Measurements from ENCODE around the gene PLCB1. TPM values are rescaled to one million over a fixed set of nuclear protein-coding genes. Genes with fewer than 3 reads are reported as not detected.
A peak's percentile ranks its signal among the peaks of the same experiment; 100 is the strongest.

Gene PLCB1
- total and polyA plus RNA-seq, 10 of the 15 experiments (the other 5 are each of a cell fraction or from before 2014, with no cell fraction given) = 0.05 to 5.3 (median 0.17) TPM; not detected in 1

GRCh38 chr20:8664778-8665177, 532.7 kb downstream of the PLCB1 start:
- H3K27ac ChIP-seq (ENCODE audit: control insufficient read depth, insufficient read depth) = no peak overlapping the region
- SMC1A ChIA-PET (ENCODE audit: uncharacterized antibody, unreplicated experiment) = interaction anchor here (0.8 kb wide), 1 partner anchor 129 kb away, joined by 3 read pairs; no protein-coding TSS in a partner anchor
- in situ Hi-C loops (cut with MboI) (no loop called here), intact Hi-C loops (cut with micrococcal nuclease; ENCODE audit: unreplicated experiment) (no loop called here)
- RAD21 ChIA-PET (ENCODE audit: unreplicated experiment) = no interaction called here
- H4K20me1 ChIP-seq (ENCODE audit: control insufficient read depth, insufficient read depth) = no peaks in the 10 kb centered on the region
- POLR2A ChIA-PET = no interaction called here
- DNase-seq (ENCODE audit: low read depth, low spot score) = no peak
- H2AFZ ChIP-seq (ENCODE audit: control insufficient read depth, low read depth, low read length) = no peak overlapping the region
- H3K36me3 ChIP-seq (ENCODE audit: control insufficient read depth in 2 of 2, insufficient read depth in 2 of 2, low read length in 1 of 2) = no peaks in the 10 kb centered on the region
- CTCF ChIA-PET = interaction anchor here (1.0 to 1.2 kb wide), 3 partner anchors 129 to 621 kb away, joined by 3 to 4 read pairs (median 3); no protein-coding TSS in a partner anchor
- peak; percentile 39; the same call in 2 of the 3 replicates for ATAC-seq
- H3K27me3 ChIP-seq (replicated peaks in 1 of 2; ENCODE audit: control insufficient read depth in 2 of 2, insufficient read depth in 2 of 2, low read length in 1 of 2) = no peaks in the 10 kb centered on the region
- TF ChIP-seq TCF3 (IDR thresholded peaks at IDR 0.05; ENCODE audit: borderline replicate concordance, insufficient read depth, low read depth, low read length) (no peak), FOXK2 (IDR thresholded peaks at IDR 0.05) (0 out of 2 replicates have a peak, but pooled peaks have one; percentile 21), CTCF (IDR thresholded peaks at IDR 0.05 in 2 of 3, conservative IDR thresholded peaks at IDR 0.05 in 1 of 3; ENCODE audit: control insufficient read depth in 2 of 3, extremely low read depth in 1 of 3, insufficient read depth in 1 of 3, low read depth in 3 of 3, low read length in 3 of 3) (peak; percentile 10 to 27 (median 12); a peak in 2 of 6 replicates), RAD21 (IDR thresholded peaks at IDR 0.05; ENCODE audit: insufficient read depth, low read depth, low read length) (peak; percentile 34), RAD51 (IDR thresholded peaks at IDR 0.05) (no peak)
- no peaks in the 10 kb centered on the region for H3K79me2 ChIP-seq (ENCODE audit: control insufficient read depth, insufficient read depth, low read length)
- BruUV-seq (replicated peaks) = no TSS peak
- 39% methylated on average over 4 of the region's 4 CpGs for WGBS (ENCODE audit: insufficient coverage, insufficient replicate concordance, low lambda C conversion rate, missing lambda C conversion rate)
- no peak overlapping the region for H3K4me2 ChIP-seq (ENCODE audit: control insufficient read depth, insufficient read depth)
- no peaks in the 10 kb centered on the region for H3K4me1 ChIP-seq (ENCODE audit: control insufficient read depth, insufficient read depth, low read length)
- H3K9ac ChIP-seq (ENCODE audit: control insufficient read depth, insufficient read depth, low read length) = no peak overlapping the region
- H3K4me3 ChIP-seq = no peak overlapping the region
- no peaks in the 10 kb centered on the region for H3K9me3 ChIP-seq (replicated peaks; ENCODE audit: control insufficient read depth, insufficient read depth, low read length)
- FAIRE-seq = no peak

- H3K9ac ChIP-seq (ENCODE audit: control insufficient read depth, insufficient read depth, low read length) = no peak overlapping the region
- no peak overlapping the region for H2AFZ ChIP-seq (ENCODE audit: control insufficient read depth, low read depth, low read length)
- no peaks in the 10 kb centered on the region for H4K20me1 ChIP-seq (ENCODE audit: control insufficient read depth, insufficient read depth)
- CTCF ChIA-PET = no interaction called here
- H3K4me1 ChIP-seq (ENCODE audit: control insufficient read depth, insufficient read depth, low read length) = no peaks in the 10 kb centered on the region
- 22% methylated on average over 3 of the region's 3 CpGs for WGBS (ENCODE audit: insufficient coverage, insufficient replicate concordance, low lambda C conversion rate, missing lambda C conversion rate)
- RAD21 ChIA-PET (ENCODE audit: unreplicated experiment) = no interaction called here
- POLR2A ChIA-PET = interaction anchor here (0.7 kb wide), 1 partner anchor 40 kb away, joined by 3 read pairs; no protein-coding TSS in a partner anchor
- H3K27me3 ChIP-seq (replicated peaks in 1 of 2; ENCODE audit: control insufficient read depth in 2 of 2, insufficient read depth in 2 of 2, low read length in 1 of 2) = no peaks in the 10 kb centered on the region
- no TSS peak for BruUV-seq (replicated peaks)
- no peak overlapping the region for H3K4me3 ChIP-seq
- ATAC-seq (no peak), FAIRE-seq (no peak), DNase-seq (ENCODE audit: low read depth, low spot score) (no peak)
- H3K9me3 ChIP-seq (replicated peaks; ENCODE audit: control insufficient read depth, insufficient read depth, low read length) = no peaks in the 10 kb centered on the region
- no peaks in the 10 kb centered on the region for H3K79me2 ChIP-seq (ENCODE audit: control insufficient read depth, insufficient read depth, low read length)
- H3K36me3 ChIP-seq (ENCODE audit: control insufficient read depth in 2 of 2, insufficient read depth in 2 of 2, low read length in 1 of 2) = no peaks in the 10 kb centered on the region
- in situ Hi-C loops (cut with MboI) = no loop called here
- intact Hi-C loops (cut with micrococcal nuclease; ENCODE audit: unreplicated experiment) = no loop called here
- H3K27ac ChIP-seq (ENCODE audit: control insufficient read depth, insufficient read depth) = no peak overlapping the region
- SMC1A ChIA-PET (ENCODE audit: uncharacterized antibody, unreplicated experiment) = no interaction called here
- no peak for TF ChIP-seq ZNF384 (IDR thresholded peaks at IDR 0.05; ENCODE audit: borderline replicate concordance, low read depth, low read length)
- no peak for TF ChIP-seq ATF3 (IDR thresholded peaks at IDR 0.05; ENCODE audit: borderline replicate concordance, extremely low read depth, low read depth, low read length)
- no peak for TF ChIP-seq SRF (IDR thresholded peaks at IDR 0.05; ENCODE audit: low read depth in 2 of 2, low read length in 2 of 2)
- TF ChIP-seq RCOR1 (conservative IDR thresholded peaks at IDR 0.05; ENCODE audit: low read depth, low read length) = no peak
- no peak for TF ChIP-seq EP300 (IDR thresholded peaks at IDR 0.05; ENCODE audit: borderline replicate concordance in 1 of 2, control insufficient read depth in 1 of 2, low read depth in 2 of 2, low read length in 2 of 2)
- TF ChIP-seq TAF1 (IDR thresholded peaks at IDR 0.05; ENCODE audit: borderline replicate concordance, low read depth, low read length) = no peak
- TF ChIP-seq TCF7 (IDR thresholded peaks at IDR 0.05; ENCODE audit: borderline replicate concordance) = no peak
- no peak for TF ChIP-seq NFXL1 (IDR thresholded peaks at IDR 0.05; ENCODE audit: borderline replicate concordance)
- no peak for TF ChIP-seq ZNF207 (IDR thresholded peaks at IDR 0.05; ENCODE audit: borderline replicate concordance)
- no peak for TF ChIP-seq RUNX3 (IDR thresholded peaks at IDR 0.05; ENCODE audit: low read length)
- no peak for TF ChIP-seq DPF2 (IDR thresholded peaks at IDR 0.05)
- no peak for TF ChIP-seq STAT1 (conservative IDR thresholded peaks at IDR 0.05)
- no peak overlapping the region for H3K4me2 ChIP-seq (ENCODE audit: control insufficient read depth, insufficient read depth)
These were observed 535.2 kb downstream of the PLCB1 start for GRCh38 chr20:8667306-8667705.
